ENCODE data around the gene COP1. TPM values are rescaled to one million over a fixed set of nuclear protein-coding genes. Genes with fewer than 3 reads are reported as not detected.

COP1 gene
- polyA plus RNA-seq, 1 experiment: 43.7 TPM

GRCh38 chr1:176144526-176144925, 62.6 kb downstream of the COP1 start:
- H3K9me3 ChIP-seq (ENCODE audit: control insufficient read depth, insufficient read depth, low read length): no peaks in the 10 kb centered on the region
- TF ChIP-seq, protein P1, sequence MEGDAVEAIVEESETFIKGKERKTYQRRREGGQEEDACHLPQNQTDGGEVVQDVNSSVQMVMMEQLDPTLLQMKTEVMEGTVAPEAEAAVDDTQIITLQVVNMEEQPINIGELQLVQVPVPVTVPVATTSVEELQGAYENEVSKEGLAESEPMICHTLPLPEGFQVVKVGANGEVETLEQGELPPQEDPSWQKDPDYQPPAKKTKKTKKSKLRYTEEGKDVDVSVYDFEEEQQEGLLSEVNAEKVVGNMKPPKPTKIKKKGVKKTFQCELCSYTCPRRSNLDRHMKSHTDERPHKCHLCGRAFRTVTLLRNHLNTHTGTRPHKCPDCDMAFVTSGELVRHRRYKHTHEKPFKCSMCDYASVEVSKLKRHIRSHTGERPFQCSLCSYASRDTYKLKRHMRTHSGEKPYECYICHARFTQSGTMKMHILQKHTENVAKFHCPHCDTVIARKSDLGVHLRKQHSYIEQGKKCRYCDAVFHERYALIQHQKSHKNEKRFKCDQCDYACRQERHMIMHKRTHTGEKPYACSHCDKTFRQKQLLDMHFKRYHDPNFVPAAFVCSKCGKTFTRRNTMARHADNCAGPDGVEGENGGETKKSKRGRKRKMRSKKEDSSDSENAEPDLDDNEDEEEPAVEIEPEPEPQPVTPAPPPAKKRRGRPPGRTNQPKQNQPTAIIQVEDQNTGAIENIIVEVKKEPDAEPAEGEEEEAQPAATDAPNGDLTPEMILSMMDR (IDR thresholded peaks at IDR 0.05; ENCODE audit: low read depth, low read length): no peak
- no peak overlapping the region for H3K27ac ChIP-seq (ENCODE audit: low read depth, low read length)
- POLR2A ChIA-PET: no interaction called here
- CTCF ChIA-PET: interaction anchor here (1.1 kb wide), 1 partner anchor 20 kb away, joined by 3 read pairs; no protein-coding TSS in a partner anchor
- DNase-seq (ENCODE audit: low read depth, low spot score): no peak
- H3K4me3 ChIP-seq (ENCODE audit: low read depth, low read length): no peak overlapping the region
- H3K27me3 ChIP-seq (ENCODE audit: control insufficient read depth, insufficient read depth, low read length): no peaks in the 10 kb centered on the region

GRCh38 chr1:176142973-176143372, 64.1 kb downstream of the COP1 start:
- no peaks in the 10 kb centered on the region for H3K27me3 ChIP-seq (ENCODE audit: control insufficient read depth, insufficient read depth, low read length)
- H3K9me3 ChIP-seq (ENCODE audit: control insufficient read depth, insufficient read depth, low read length): no peaks in the 10 kb centered on the region
- DNase-seq (ENCODE audit: low read depth, low spot score): no peak
- CTCF ChIA-PET: no interaction called here
- no peak overlapping the region for H3K4me3 ChIP-seq (ENCODE audit: low read depth, low read length)
- POLR2A ChIA-PET: no interaction called here
- TF ChIP-seq, protein P1 (IDR thresholded peaks at IDR 0.05; ENCODE audit: low read depth, low read length): no peak
- H3K27ac ChIP-seq (ENCODE audit: low read depth, low read length): no peak overlapping the region

GRCh38 chr1:176141449-176141848, 65.6 kb downstream of the COP1 start:
- POLR2A ChIA-PET: no interaction called here

GRCh38 chr1:176136891-176137290, 70.2 kb downstream of the COP1 start:
- ChIA-PET POLR2A (no interaction called here), CTCF (interaction anchor here (0.6 kb wide), 1 partner anchor 236 kb away, joined by 6 read pairs; no protein-coding TSS in a partner anchor)
- Histone ChIP-seq H3K27me3 (ENCODE audit: control insufficient read depth, insufficient read depth, low read length) (no peaks in the 10 kb centered on the region), H3K4me3 (ENCODE audit: low read depth, low read length) (no peak overlapping the region), H3K27ac (ENCODE audit: low read depth, low read length) (no peak overlapping the region), H3K9me3 (ENCODE audit: control insufficient read depth, insufficient read depth, low read length) (no peaks in the 10 kb centered on the region)
- DNase-seq (ENCODE audit: low read depth, low spot score): no peak
- TF ChIP-seq, protein P1 (IDR thresholded peaks at IDR 0.05; ENCODE audit: low read depth, low read length): no peak

More at GRCh38 chr1:176141449-176141848, 65.6 kb downstream of the COP1 start:
- TF ChIP-seq, protein P1 (IDR thresholded peaks at IDR 0.05; ENCODE audit: low read depth, low read length): no peak
- Histone ChIP-seq H3K4me3 (ENCODE audit: low read depth, low read length) (no peak overlapping the region), H3K27me3 (ENCODE audit: control insufficient read depth, insufficient read depth, low read length) (no peaks in the 10 kb centered on the region), H3K27ac (ENCODE audit: low read depth, low read length) (no peak overlapping the region), H3K9me3 (ENCODE audit: control insufficient read depth, insufficient read depth, low read length) (no peaks in the 10 kb centered on the region)
- DNase-seq (ENCODE audit: low read depth, low spot score): no peak
- CTCF ChIA-PET: no interaction called here

DNA sequence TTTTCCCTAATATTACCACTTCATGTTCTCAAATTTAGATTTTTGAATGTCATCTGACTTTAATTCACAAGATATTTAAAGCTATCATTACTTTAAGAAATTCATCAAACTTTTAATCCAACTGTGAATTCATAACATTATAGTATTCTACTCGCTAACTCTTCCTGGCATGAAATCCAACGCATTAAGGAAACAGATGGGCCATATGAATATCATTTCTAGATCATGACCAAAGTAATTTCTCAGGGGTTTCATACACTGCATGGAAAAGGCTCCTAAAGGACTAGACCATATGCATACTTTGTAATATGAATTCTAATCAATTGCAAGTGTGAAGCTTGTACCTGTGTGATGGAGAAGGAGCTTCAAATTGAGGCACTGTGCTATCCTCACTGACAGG, 72.4 kb downstream of the COP1 start:
- CTCF ChIA-PET: interaction anchor here (1.6 kb wide), 1 partner anchor 14 kb away, joined by 4 read pairs; no protein-coding TSS in a partner anchor
- Histone ChIP-seq H3K4me3 (ENCODE audit: low read depth, low read length) (no peak overlapping the region), H3K27me3 (ENCODE audit: control insufficient read depth, insufficient read depth, low read length) (no peaks in the 10 kb centered on the region), H3K27ac (ENCODE audit: low read depth, low read length) (no peak overlapping the region), H3K9me3 (ENCODE audit: control insufficient read depth, insufficient read depth, low read length) (no peaks in the 10 kb centered on the region)
- TF ChIP-seq, protein P1 (IDR thresholded peaks at IDR 0.05; ENCODE audit: low read depth, low read length): no peak
- POLR2A ChIA-PET: no interaction called here
- no peak for DNase-seq (ENCODE audit: low read depth, low spot score)
